Caco-2 (cell line): ENCODE measurements around the gene CAMSAP3. TPM values are rescaled to one million over a fixed set of nuclear protein-coding genes. Genes with fewer than 3 reads are reported as not detected.

Experiments used
- BruUV-seq: library from RNA; stranded (reverse); fragments of 400-500 nt; replicated peaks from 2 replicates; lab custom pipeline; 2021; lab: Mats Ljungman, UMichigan
- CTCF ChIA-PET: fragments of 300-600 bp; sonication (Branson Sonifier 250); formaldehyde crosslinking; loops from one replicate; lab custom pipeline; 2022; ENCODE audit warnings: antibody characterized with exemption; lab: Charles Lee
- POLR2A ChIA-PET: fragments of 300-600 bp; sonication (Branson Sonifier 250); formaldehyde crosslinking; loops from one replicate; lab custom pipeline; 2022; ENCODE audit warnings: antibody characterized with exemption; lab: Charles Lee
- DNase-seq, 2 experiments: peaks; one replicate each; pipeline versions ENCODE4 v3.0.0 to v3.0.0-alpha.2; 2020 to 2022
- H3K27me3 ChIP-seq: replicated peaks from 2 replicates; pipeline ENCODE4 v1.6.0; 2011; ENCODE audit warnings: low read length; ENCODE audit not compliant: control insufficient read depth, insufficient read depth
- H3K36me3 ChIP-seq: 2 replicates; pipeline ENCODE4 v1.5.1; 2011; ENCODE audit warnings: low read length; ENCODE audit not compliant: control insufficient read depth, insufficient read depth
- H3K4me1 ChIP-seq: fragments of 250-450 bp; sonication (Bioruptor Pico); 2 replicates; pipeline ENCODE4 v1.5.1; 2020; ENCODE audit warnings: mild to moderate bottlenecking
- H3K4me3 ChIP-seq: 2 replicates; pipeline ENCODE4 v1.5.1; 2011; ENCODE audit warnings: low read depth, mild to moderate bottlenecking, control low read depth, low read length
- H3K9me3 ChIP-seq: fragments of 250-450 bp; sonication (Bioruptor Pico); 2 replicates; pipeline ENCODE4 v1.5.1; 2020; ENCODE audit warnings: mild to moderate bottlenecking, moderate library complexity
- H3K27ac Mint-ChIP-seq: one replicate; pipeline ENCODE4 v1.8.0; 2022; ENCODE audit warnings: mixed read lengths; ENCODE audit not compliant: unreplicated experiment
- H3K27me3 Mint-ChIP-seq: one replicate; pipeline ENCODE4 v1.8.0; 2022; ENCODE audit warnings: mixed read lengths; ENCODE audit not compliant: insufficient read depth, unreplicated experiment
- H3K36me3 Mint-ChIP-seq: one replicate; pipeline ENCODE4 v1.8.0; 2022; ENCODE audit warnings: mild to moderate bottlenecking, mixed read lengths; ENCODE audit not compliant: insufficient read depth, unreplicated experiment
- H3K4me1 Mint-ChIP-seq: one replicate; pipeline ENCODE4 v1.8.0; 2022; ENCODE audit warnings: low read depth, mixed read lengths; ENCODE audit not compliant: unreplicated experiment
- H3K4me3 Mint-ChIP-seq: one replicate; pipeline ENCODE4 v1.8.0; 2022; ENCODE audit warnings: mild to moderate bottlenecking, moderate library complexity, mixed read lengths; ENCODE audit not compliant: unreplicated experiment
- H3K9me3 Mint-ChIP-seq: one replicate; pipeline ENCODE4 v1.8.0; 2022; ENCODE audit warnings: mixed read lengths; ENCODE audit not compliant: unreplicated experiment
- intact Hi-C: fragments of 100-400 bp; cut with micrococcal nuclease; formaldehyde crosslinking; loops from one replicate; pipeline ENCODE4 v1.10.0; 2022; ENCODE audit not compliant: unreplicated experiment
- total RNA-seq: library from RNA; stranded (reverse); gene quantifications from 2 replicates; pipeline ENCODE4 v1.2.3, GENCODE V29; 2022
- TF ChIP-seq, protein P1 (sequence below), 2 experiments: fragments of 200-600 bp in 1 of 2; IDR thresholded peaks; 1 replicate in 1 of 2; 2 replicates in 1 of 2; pipeline versions ENCODE4 v1.5.1 to v1.8.0; 2011 to 2022; ENCODE audit warnings: antibody characterized with exemption in 1 of 2, control low read depth in 1 of 2, inconsistent platforms in 1 of 2, low read depth in 1 of 2, low read length in 1 of 2, mild to moderate bottlenecking in 1 of 2, moderate library complexity in 1 of 2; ENCODE audit not compliant: insufficient read depth in 1 of 2, severe bottlenecking in 1 of 2, unreplicated experiment in 1 of 2

CAMSAP3 gene
- total RNA-seq, 1 experiment from 2014 or later = 60.5 TPM

GRCh38 chr19:7597689-7598088 is 2.0 kb downstream of the CAMSAP3 start:
- H3K27ac Mint-ChIP-seq = no peak overlapping the region

DNA sequence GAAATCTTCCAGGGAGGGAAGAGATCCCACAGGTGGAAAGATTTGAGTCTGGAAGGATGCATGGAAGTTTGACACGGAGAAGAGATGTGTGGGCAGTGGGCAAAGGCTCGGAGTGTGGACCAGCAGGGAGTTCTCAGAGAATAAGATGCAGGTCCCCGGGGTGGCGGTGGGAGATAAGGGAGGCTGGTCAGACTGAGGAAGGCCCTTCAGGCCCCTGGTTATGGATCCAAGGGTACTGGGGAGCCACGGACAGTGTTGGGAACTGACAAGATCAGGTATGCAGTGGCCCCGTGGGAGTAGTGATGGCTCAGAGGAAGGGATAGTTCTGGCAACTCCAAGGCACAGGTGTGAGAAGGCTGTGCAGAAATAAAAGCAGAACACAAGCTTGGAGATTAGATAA is 2.5 kb downstream of the CAMSAP3 start:
- ChIA-PET POLR2A (no interaction called here), CTCF (no interaction called here)
- TF ChIP-seq, protein P1, sequence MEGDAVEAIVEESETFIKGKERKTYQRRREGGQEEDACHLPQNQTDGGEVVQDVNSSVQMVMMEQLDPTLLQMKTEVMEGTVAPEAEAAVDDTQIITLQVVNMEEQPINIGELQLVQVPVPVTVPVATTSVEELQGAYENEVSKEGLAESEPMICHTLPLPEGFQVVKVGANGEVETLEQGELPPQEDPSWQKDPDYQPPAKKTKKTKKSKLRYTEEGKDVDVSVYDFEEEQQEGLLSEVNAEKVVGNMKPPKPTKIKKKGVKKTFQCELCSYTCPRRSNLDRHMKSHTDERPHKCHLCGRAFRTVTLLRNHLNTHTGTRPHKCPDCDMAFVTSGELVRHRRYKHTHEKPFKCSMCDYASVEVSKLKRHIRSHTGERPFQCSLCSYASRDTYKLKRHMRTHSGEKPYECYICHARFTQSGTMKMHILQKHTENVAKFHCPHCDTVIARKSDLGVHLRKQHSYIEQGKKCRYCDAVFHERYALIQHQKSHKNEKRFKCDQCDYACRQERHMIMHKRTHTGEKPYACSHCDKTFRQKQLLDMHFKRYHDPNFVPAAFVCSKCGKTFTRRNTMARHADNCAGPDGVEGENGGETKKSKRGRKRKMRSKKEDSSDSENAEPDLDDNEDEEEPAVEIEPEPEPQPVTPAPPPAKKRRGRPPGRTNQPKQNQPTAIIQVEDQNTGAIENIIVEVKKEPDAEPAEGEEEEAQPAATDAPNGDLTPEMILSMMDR (IDR thresholded peaks at IDR 0.05; ENCODE audit: insufficient read depth in 1 of 2, low read depth in 1 of 2, low read length in 1 of 2, severe bottlenecking in 1 of 2, unreplicated experiment in 1 of 2) = no peak
- Histone ChIP-seq H3K4me3 (no peak overlapping the region), H3K9me3 (no peaks in the 10 kb centered on the region), H3K27me3 (no peaks in the 10 kb centered on the region), H3K36me3 (no peaks in the 10 kb centered on the region; the same call in 1 of the 2 replicates), H3K4me1 (peaks cover 11% of the 10 kb centered on the region)
- peaks cover 39% of the 10 kb centered on the region for H3K36me3 Mint-ChIP-seq
- intact Hi-C loops = no loop called here
- DNase-seq = no peak
- no peak overlapping the region for H3K27ac Mint-ChIP-seq
- no TSS peak for BruUV-seq
- no peaks in the 10 kb centered on the region for H3K27me3 Mint-ChIP-seq
- peaks cover 13% of the 10 kb centered on the region for H3K4me1 Mint-ChIP-seq
- H3K9me3 Mint-ChIP-seq = no peaks in the 10 kb centered on the region
- H3K4me3 Mint-ChIP-seq = no peak overlapping the region

More at GRCh38 chr19:7597689-7598088, 2.0 kb downstream of the CAMSAP3 start:
- Histone ChIP-seq H3K36me3 (no peaks in the 10 kb centered on the region; the same call in 1 of the 2 replicates), H3K4me3 (no peak overlapping the region), H3K9me3 (no peaks in the 10 kb centered on the region), H3K27me3 (no peaks in the 10 kb centered on the region), H3K4me1 (peaks cover 11% of the 10 kb centered on the region)
- peak overlapping the region; percentile 77 for H3K4me3 Mint-ChIP-seq
- ChIA-PET POLR2A (no interaction called here), CTCF (no interaction called here)
- intact Hi-C loops = no loop called here
- H3K36me3 Mint-ChIP-seq = peaks cover 39% of the 10 kb centered on the region
- H3K27me3 Mint-ChIP-seq = no peaks in the 10 kb centered on the region
- BruUV-seq = TSS peak; percentile 46
- peaks cover 13% of the 10 kb centered on the region for H3K4me1 Mint-ChIP-seq
- TF ChIP-seq, protein P1 (IDR thresholded peaks at IDR 0.05; ENCODE audit: insufficient read depth in 1 of 2, low read depth in 1 of 2, low read length in 1 of 2, severe bottlenecking in 1 of 2, unreplicated experiment in 1 of 2) = no peak
- no peaks in the 10 kb centered on the region for H3K9me3 Mint-ChIP-seq
- DNase-seq = no peak

DNA sequence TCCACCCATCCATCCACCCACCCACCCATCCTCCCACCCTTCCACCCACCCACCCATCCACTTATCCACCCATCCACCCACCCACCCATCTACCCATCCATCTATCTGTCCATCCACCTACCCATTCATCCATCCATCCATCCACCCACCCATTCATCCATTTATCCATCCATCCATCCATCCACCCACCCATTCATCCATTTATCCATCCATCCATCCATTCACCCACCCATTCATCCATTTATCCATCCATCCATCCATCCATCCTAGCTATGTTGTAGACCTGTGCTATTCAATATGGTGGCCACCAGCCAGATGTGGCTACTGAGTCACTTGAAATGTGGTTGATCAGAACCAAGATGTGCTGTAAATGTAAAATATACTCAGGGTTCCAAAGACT is 5.1 kb downstream of the CAMSAP3 start:
- Mint-ChIP-seq H3K36me3 (peaks cover 57% of the 10 kb centered on the region), H3K27me3 (no peaks in the 10 kb centered on the region), H3K4me1 (peaks cover 7% of the 10 kb centered on the region), H3K27ac (no peak overlapping the region), H3K9me3 (peaks cover 8% of the 10 kb centered on the region), H3K4me3 (no peak overlapping the region)
- ChIA-PET CTCF (no interaction called here), POLR2A (no interaction called here)
- Histone ChIP-seq H3K27me3 (no peaks in the 10 kb centered on the region), H3K9me3 (no peaks in the 10 kb centered on the region), H3K4me3 (no peak overlapping the region), H3K36me3 (no peaks in the 10 kb centered on the region; the same call in 1 of the 2 replicates), H3K4me1 (peaks cover 8% of the 10 kb centered on the region)
- BruUV-seq = no TSS peak
- TF ChIP-seq, protein P1 (IDR thresholded peaks at IDR 0.05; ENCODE audit: insufficient read depth in 1 of 2, low read depth in 1 of 2, low read length in 1 of 2, severe bottlenecking in 1 of 2, unreplicated experiment in 1 of 2) = no peak
- intact Hi-C loops = no loop called here
- DNase-seq = no peak
